Muscle layer of colon (tissue), 2 donors: Measurements from ENCODE around the gene AJM1.
"Not testable (repeated sequence)": the region's sequence is repeated elsewhere in the genome, so short reads cannot be mapped to it uniquely, and the experiment has no call there.

Source experiments
- H3K27ac ChIP-seq: one replicate; pipeline ENCODE4 v1.7.0; 2013; ENCODE audit warnings: low read depth, mild to moderate bottlenecking, low read length, moderate library complexity
- H3K27me3 ChIP-seq, 2 donors: one replicate each; pipeline ENCODE4 v1.7.0; 2013; ENCODE audit warnings: low read length in 2 of 2, mild to moderate bottlenecking in 2 of 2; ENCODE audit not compliant: insufficient read depth in 2 of 2, control insufficient read depth in 1 of 2
- H3K36me3 ChIP-seq: one replicate; pipeline ENCODE4 v1.7.0; 2013; ENCODE audit warnings: mild to moderate bottlenecking, low read length; ENCODE audit not compliant: insufficient read depth
- H3K4me1 ChIP-seq: one replicate; pipeline ENCODE4 v1.7.0; 2013; ENCODE audit warnings: mild to moderate bottlenecking, low read length; ENCODE audit not compliant: insufficient read depth
- H3K4me3 ChIP-seq, 2 donors: one replicate each; pipeline ENCODE4 v1.7.0; 2013; ENCODE audit warnings: low read length in 2 of 2, low read depth in 1 of 2, mild to moderate bottlenecking in 1 of 2, moderate library complexity in 1 of 2
- H3K9ac ChIP-seq: one replicate; pipeline ENCODE4 v1.7.0; 2013; ENCODE audit warnings: low read length
- H3K9me3 ChIP-seq: one replicate; pipeline ENCODE4 v1.7.0; 2013; ENCODE audit warnings: mild to moderate bottlenecking, low read length
- donor health status: abdominal sarcoma.
- donor health status: Adenocarcinoma of cecum.

AJM1 gene

DNA sequence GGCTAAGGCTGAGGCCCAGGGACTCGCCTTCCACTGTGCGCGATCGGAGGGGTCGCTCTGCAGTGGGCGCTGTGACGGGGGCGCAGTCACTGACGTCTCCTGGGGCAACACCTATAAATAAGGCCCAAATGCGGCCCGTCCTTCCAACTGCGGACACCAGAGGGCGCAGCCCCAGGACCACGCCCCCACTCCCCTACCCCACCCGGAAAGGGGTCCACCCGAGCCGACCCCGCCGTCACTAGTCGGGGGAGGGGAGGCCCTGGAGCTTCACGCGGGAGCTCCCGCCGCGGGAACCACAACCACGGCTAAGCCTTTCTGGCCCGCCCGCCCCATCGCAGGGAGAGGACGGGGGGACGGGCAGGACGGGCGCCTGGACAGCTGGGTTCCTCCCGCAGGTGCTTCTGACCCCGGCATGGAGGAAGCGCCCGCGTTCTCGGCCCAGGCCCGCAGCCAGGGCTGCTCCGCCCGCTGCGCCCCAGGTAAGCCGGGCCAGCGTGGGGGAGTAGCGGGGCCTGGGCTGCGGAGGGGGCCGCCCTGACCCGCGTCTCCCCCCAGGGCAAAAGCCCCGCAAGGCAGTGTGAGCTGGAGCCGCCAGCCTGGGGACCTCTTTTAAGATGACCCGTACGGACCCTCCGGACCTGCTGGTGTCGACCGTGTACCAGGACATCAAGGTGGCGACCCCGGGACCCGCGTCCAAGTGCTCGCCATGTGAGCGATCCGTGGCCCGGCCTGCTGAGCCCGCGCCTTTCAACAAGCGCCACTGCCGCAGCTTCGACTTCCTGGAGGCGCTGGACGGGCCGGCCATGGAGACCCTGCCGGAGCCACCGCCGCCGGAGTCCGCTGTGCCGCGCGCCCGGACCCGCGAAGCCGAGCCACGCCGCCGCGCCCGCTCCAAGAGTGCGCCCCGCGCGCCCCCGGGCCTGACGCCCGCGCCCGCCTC, 1.8 kb downstream of the AJM1 start:
- H3K27ac ChIP-seq, H3K4me3 ChIP-seq, H3K9ac ChIP-seq, H3K9me3 ChIP-seq, H3K36me3 ChIP-seq: not testable (repeated sequence)
- peaks cover 0 to 34% of the 10 kb centered on the region in 2 donors for H3K27me3 ChIP-seq
- H3K4me1 ChIP-seq = peaks cover 25% of the 10 kb centered on the region

DNA sequence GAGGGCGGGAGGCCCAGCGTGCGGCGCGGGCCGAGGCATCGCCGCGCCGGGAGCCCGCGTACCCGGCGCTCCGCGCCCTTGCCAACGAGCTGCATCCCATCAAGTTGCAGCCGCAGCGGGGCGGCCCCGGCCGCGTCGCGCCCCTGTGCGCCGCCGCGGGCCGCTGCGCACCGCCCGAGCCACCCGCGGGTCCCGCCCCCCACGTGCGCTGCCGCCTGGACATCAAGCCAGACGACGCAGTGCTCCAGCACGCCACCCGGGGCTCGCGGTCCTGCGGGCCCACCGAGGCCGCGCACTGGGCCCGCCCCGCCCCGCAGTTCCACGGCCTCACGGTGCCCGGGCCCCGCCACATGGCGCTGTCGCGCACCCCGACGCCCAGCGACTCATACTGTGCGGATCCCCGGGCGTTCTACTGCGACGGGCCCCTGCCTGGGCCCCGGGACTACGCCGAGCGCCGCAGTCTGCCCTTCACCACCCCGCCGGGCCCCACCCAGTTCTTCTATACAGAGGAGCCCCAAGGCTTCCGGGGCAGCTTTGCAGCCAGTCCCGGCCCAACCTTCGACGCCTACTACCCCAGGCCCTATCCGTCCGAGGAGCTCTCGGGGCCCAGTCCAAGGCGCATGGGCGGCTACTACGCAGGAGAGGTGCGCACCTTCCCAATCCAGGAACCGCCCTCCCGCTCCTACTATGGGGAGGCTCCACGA, 2.6 kb downstream of the AJM1 start:
- Histone ChIP-seq H3K9ac (no peak overlapping the region), H3K4me1 (peaks cover 27% of the 10 kb centered on the region), H3K9me3 (no peaks in the 10 kb centered on the region), H3K36me3 (no peaks in the 10 kb centered on the region), H3K27me3 (peaks cover 0 to 34% of the 10 kb centered on the region in 2 donors), H3K27ac (no peak overlapping the region), H3K4me3 (no peak overlapping the region)

DNA sequence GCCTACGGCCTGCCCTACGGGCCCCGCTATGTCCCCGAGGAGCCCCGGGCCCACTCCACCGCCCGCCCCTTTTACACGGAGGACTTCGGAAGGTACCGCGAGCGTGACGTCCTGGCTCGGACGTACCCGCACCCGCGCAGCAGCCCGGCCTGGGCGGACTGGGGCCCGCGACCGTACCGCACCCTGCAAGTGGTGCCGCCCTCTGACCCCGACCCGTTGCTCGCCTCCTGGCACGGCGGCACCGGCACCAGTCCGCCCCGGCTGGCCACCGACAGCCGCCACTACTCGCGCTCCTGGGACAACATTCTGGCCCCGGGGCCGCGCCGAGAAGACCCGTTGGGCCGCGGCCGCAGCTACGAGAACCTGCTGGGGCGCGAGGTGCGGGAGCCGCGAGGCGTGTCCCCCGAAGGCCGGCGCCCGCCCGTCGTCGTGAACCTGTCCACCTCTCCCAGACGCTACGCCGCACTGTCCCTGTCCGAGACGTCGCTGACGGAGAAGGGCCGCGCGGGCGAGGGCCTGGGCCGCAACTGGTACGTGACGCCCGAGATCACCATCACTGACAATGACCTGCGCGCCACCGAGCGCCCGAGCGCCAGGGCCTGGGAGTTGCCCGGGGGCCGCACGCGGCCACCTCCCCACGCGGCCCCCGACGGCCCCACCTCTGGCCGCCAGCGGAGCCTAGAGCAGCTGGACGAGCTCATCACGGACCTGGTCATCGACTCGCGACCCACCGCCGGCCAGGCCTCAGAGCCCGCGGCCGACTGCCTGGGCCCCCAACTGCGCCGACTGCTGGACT, 3.4 kb downstream of the AJM1 start:
- no peak overlapping the region for H3K4me3 ChIP-seq
- no peaks in the 10 kb centered on the region for H3K36me3 ChIP-seq
- H3K9me3 ChIP-seq = no peaks in the 10 kb centered on the region
- H3K4me1 ChIP-seq = peaks cover 35% of the 10 kb centered on the region
- H3K9ac ChIP-seq = no peak overlapping the region
- peaks cover 0 to 34% of the 10 kb centered on the region in 2 donors for H3K27me3 ChIP-seq
- H3K27ac ChIP-seq = no peak overlapping the region

DNA sequence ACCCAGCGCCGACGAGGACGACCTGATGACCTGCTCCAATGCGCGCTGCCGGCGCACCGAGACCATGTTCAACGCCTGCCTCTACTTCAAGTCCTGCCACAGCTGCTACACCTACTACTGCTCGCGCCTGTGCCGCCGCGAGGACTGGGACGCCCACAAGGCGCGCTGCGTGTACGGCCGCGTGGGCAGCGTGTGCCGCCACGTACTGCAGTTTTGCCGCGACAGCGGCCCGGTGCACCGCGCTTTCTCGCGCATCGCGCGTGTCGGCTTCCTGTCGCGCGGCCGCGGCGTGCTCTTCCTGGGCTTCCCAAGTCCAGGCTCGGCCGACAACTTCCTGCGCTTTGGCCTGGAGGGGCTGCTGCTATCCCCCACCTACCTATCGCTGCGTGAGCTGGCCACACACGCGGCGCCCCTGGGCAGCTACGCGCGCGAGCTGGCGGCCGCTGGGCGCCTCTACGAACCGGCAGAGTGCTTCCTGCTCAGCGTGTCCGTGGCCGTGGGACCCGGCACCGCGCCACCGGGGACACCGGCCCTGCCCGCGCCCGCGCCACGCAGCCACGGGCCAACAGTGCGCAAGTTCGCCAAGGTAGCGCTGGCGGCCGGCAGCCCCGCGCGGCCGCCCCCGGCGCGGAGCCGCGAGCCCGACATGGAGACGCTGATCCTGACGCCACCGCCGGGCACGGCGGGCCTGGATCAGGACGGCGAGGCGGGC, 4.3 kb downstream of the AJM1 start:
- peaks cover 36% of the 10 kb centered on the region for H3K4me1 ChIP-seq
- H3K9me3 ChIP-seq = no peaks in the 10 kb centered on the region
- no peak overlapping the region for H3K4me3 ChIP-seq
- H3K36me3 ChIP-seq = peaks cover 2% of the 10 kb centered on the region
- no peak overlapping the region for H3K27ac ChIP-seq
- H3K9ac ChIP-seq = no peak overlapping the region
- H3K27me3 ChIP-seq = peaks cover 0 to 34% of the 10 kb centered on the region in 2 donors

DNA sequence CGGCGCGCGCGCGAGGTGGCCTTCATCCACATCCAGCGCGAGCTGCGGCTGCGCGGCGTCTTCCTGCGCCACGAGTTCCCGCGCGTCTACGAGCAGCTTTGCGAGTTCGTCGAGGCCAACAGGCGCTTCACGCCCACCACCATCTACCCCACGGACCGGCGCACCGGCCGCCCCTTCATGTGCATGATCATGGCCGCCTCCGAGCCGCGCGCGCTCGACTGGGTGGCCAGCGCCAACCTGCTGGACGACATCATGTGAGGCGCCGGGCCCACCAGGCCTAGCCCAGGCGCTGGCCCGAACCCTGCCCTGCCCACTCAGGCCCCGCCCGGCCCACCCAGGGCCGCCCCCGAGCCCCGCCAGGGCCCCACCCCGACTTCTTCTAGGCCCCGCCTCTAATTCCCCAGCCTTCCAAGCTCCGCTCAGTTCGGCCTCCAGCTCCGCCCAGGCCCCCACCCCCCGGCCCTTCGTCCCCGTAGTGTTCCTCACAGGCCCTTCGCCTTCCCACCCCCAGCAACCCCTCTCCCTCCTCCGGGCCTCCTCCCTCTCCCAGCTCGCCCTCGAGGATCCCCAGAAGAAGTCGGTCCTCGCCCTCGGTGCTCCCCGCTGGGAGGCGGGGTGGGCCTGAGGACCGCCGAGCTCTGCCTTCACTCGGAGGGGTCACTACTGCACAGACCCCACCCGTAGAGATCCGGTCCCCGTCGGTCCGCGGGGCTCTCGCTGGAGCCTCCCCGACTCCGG, 5.0 kb downstream of the AJM1 start:
- Histone ChIP-seq H3K36me3 (peaks cover 5% of the 10 kb centered on the region), H3K9me3 (no peaks in the 10 kb centered on the region), H3K9ac (no peak overlapping the region), H3K4me1 (peaks cover 28% of the 10 kb centered on the region), H3K27ac (no peak overlapping the region), H3K27me3 (peaks cover 0 to 34% of the 10 kb centered on the region in 2 donors), H3K4me3 (peak overlapping the region; percentile 67 to 91)

DNA sequence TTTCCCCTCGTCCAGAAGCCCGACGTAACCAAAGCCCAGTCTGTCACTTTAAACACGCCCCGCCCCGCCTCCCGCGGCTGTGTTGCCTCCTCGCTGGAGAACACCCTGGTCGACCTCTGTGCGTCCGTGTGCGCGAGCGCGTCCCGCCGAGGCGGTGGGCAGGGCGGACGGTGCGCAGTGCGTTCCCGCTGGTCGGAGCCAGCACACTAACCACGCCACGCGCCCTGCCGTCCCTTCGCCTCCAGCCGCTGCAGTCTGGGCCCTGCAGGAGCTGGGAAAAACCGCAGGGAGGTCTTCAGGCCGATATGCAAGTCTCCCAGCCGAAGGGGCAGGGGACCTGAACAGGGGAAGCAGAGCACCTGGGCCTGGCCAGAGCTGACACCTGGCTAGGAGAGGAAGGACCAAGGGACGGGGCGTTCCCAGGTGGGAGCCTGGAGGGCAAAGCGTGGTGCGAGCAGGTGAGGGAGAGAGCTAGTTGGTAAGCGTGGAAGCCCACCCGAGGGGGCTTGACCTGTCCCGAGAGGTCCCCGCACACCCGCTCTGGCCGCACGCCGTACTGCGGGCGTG, 5.6 kb downstream of the AJM1 start:
- Histone ChIP-seq H3K27ac (peak overlapping the region; percentile 82), H3K4me1 (peaks cover 25% of the 10 kb centered on the region), H3K36me3 (peaks cover 5% of the 10 kb centered on the region), H3K9me3 (no peaks in the 10 kb centered on the region), H3K9ac (no peak overlapping the region), H3K27me3 (peaks cover 0 to 34% of the 10 kb centered on the region in 2 donors), H3K4me3 (peak overlapping the region; percentile 67 to 91)

DNA sequence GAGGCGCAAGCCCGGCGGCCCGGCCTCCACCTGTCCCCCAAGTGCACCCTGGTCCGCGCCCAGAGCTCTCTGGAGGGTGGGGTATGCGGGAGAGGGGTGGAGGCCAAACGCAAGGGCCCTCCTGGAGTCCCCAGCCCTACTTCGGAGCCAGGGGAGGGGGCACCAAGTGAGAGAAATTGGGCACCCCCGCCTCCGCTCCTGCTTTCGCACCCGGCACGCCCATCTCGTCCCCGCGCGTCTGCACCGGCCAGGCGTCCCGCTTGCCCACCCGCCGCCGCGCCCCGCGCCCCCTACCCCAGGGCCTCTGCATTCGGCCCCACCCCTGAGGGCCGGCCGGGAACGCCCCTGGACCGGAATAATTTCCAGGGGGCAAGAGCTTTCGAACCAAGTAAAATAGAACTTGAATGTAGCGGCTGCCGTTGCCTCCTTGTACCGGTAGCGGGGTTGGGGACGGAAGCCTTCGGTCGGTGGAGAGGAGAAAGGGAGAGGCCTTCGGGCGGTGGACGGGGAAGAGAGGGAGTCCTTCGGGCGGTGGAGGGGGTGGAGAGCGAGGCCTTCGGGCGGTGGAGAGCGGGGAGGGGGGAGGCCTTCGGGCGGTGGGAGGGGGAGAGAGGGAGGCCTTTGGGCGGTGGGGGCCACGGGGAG, 6.2 kb downstream of the AJM1 start:
- H3K27ac ChIP-seq = peak overlapping the region; percentile 82
- H3K9ac ChIP-seq = no peak overlapping the region
- H3K36me3 ChIP-seq = peaks cover 5% of the 10 kb centered on the region
- peaks cover 21% of the 10 kb centered on the region for H3K4me1 ChIP-seq
- H3K4me3 ChIP-seq = peak overlapping the region; percentile 67 to 91
- no peaks in the 10 kb centered on the region for H3K9me3 ChIP-seq
- H3K27me3 ChIP-seq = peaks cover 0 to 34% of the 10 kb centered on the region in 2 donors

DNA sequence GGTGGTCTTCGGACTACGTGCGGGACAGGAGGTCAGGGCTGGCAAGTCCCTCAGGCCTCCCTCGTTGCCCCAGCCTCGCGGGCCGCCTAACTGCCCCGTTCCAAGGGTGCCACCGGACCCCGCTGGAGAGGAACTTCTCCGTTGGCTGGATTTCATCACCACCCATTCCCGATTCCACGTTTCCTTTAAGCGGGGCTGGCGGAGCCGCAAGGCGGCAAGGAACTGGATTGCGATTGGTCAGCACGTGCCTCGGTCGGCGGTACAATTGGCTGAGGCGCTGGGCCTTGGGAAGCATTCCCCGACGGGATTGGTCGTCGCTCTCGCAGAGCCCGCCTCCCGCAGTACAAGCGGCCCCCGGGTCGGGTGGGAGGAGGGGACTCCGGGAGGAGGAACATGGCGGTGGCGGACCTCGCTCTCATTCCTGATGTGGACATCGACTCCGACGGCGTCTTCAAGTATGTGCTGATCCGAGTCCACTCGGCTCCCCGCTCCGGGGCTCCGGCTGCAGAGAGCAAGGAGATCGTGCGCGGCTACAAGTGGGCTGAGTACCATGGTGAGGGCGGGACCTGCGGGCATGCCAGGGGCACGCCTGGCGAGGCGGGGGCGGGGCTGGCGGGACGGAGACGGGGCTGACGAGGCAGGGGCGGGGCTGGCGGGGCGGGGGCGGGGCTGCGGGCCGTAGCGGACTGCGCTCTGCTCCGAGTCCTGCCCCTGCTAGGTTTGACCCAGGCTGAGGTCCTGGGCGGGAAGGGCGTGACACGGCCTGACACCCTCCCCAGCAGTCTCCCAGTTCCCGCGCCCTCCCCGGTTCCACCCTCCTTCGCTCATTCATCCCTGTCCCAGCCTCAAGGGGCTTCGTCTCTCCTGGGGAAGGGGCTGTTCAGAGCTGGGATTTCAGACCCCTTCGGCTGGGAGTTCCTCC, 7.0 kb downstream of the AJM1 start, which contains the start of gene PHPT1:
TSS of gene PHPT1 (plus strand) at position 372 of the 922 bp plus-strand sequence. CDS start at position 394, 22 bp downstream.
- Histone ChIP-seq H3K27ac (peak within 1 kb of the TSS; percentile 98), H3K9me3 (no peaks in the 10 kb centered on the region), H3K27me3 (peaks cover 0 to 29% of the 10 kb centered on the region in 2 donors), H3K36me3 (peaks cover 5% of the 10 kb centered on the region), H3K9ac (peak within 1 kb of the TSS; percentile 65), H3K4me1 (peaks cover 20% of the 10 kb centered on the region), H3K4me3 (peak within 1 kb of the TSS; percentile 89 to 91)
